Chondrocyte (in vitro differentiated cells): ENCODE results near the gene ING1. TPM values are rescaled to one million over a fixed set of nuclear protein-coding genes. Genes with fewer than 3 reads are reported as not detected.
A peak's percentile ranks its signal among the peaks of the same experiment; 100 is the strongest.

Experiments used
- DNase-seq: peaks from one replicate; pipeline ENCODE4 v3.0.0; 2021; ENCODE audit warnings: mixed read lengths, low spot score
- H3K27ac Mint-ChIP-seq: one replicate; pipeline ENCODE4 v1.8.0; 2021; ENCODE audit warnings: mild to moderate bottlenecking, moderate library complexity, mixed read lengths; ENCODE audit not compliant: unreplicated experiment
- H3K27me3 Mint-ChIP-seq: 2 replicates; pipeline ENCODE4 v1.8.0; 2021; ENCODE audit warnings: low read depth, mixed read lengths
- H3K36me3 Mint-ChIP-seq: 2 replicates; pipeline ENCODE4 v1.8.0; 2021; ENCODE audit warnings: low read depth, mixed read lengths
- H3K4me1 Mint-ChIP-seq: 2 replicates; pipeline ENCODE4 v1.8.0; 2021; ENCODE audit warnings: low read depth, mild to moderate bottlenecking, mixed read lengths
- H3K4me3 Mint-ChIP-seq: one replicate; pipeline ENCODE4 v1.8.0; 2021; ENCODE audit warnings: mild to moderate bottlenecking, moderate library complexity, mixed read lengths; ENCODE audit not compliant: unreplicated experiment
- H3K9me3 Mint-ChIP-seq: 2 replicates; pipeline ENCODE4 v1.8.0; 2021; ENCODE audit warnings: low read depth, mixed read lengths
- CTCF ChIP-seq: fragments of 200-600 bp; sonication (generic); IDR thresholded peaks from 2 replicates; pipeline ENCODE4 v1.5.0; 2021; ENCODE audit warnings: antibody characterized with exemption, mild to moderate bottlenecking, moderate library complexity
- total RNA-seq: library from RNA; stranded (reverse); gene quantifications from 3 replicates; pipeline ENCODE4 v1.2.1, GENCODE V29; 2021

Gene ING1
- total RNA-seq, 1 donor from 2014 or later = 14.3 TPM

- H3K27me3 Mint-ChIP-seq = no peaks in the 10 kb centered on the region
- TF ChIP-seq CTCF = no peak
- H3K4me1 Mint-ChIP-seq = peaks cover 6% of the 10 kb centered on the region
- no peak overlapping the region for H3K4me3 Mint-ChIP-seq
- no peak overlapping the region for H3K27ac Mint-ChIP-seq
- H3K9me3 Mint-ChIP-seq = peaks cover 3% of the 10 kb centered on the region
- peaks cover 2% of the 10 kb centered on the region for H3K36me3 Mint-ChIP-seq
- no peak for DNase-seq
Observed at GRCh38 chr13:110757296-110757695, 43.8 kb downstream of the ING1 start.

GRCh38 chr13:110758195-110758805 is 44.8 kb downstream of the ING1 start:
- no peak overlapping the region for H3K4me3 Mint-ChIP-seq
- no peaks in the 10 kb centered on the region for H3K9me3 Mint-ChIP-seq
- no peaks in the 10 kb centered on the region for H3K27me3 Mint-ChIP-seq
- DNase-seq = no peak
- TF ChIP-seq CTCF = no peak
- H3K36me3 Mint-ChIP-seq = no peaks in the 10 kb centered on the region
- H3K4me1 Mint-ChIP-seq = peaks cover 6% of the 10 kb centered on the region
- H3K27ac Mint-ChIP-seq = no peak overlapping the region

GRCh38 chr13:110759710-110760109 is 46.2 kb downstream of the ING1 start:
- Mint-ChIP-seq H3K36me3 (peaks cover 2% of the 10 kb centered on the region), H3K9me3 (peaks cover 3% of the 10 kb centered on the region), H3K4me1 (peaks cover 6% of the 10 kb centered on the region), H3K27ac (no peak overlapping the region), H3K27me3 (no peaks in the 10 kb centered on the region), H3K4me3 (no peak overlapping the region)
- DNase-seq = no peak
- no peak for TF ChIP-seq CTCF

GRCh38 chr13:110760611-110761010 is 47.1 kb downstream of the ING1 start:
- TF ChIP-seq CTCF = no peak
- H3K9me3 Mint-ChIP-seq = peaks cover 3% of the 10 kb centered on the region
- DNase-seq = no peak
- H3K27ac Mint-ChIP-seq = no peak overlapping the region
- H3K36me3 Mint-ChIP-seq = peaks cover 2% of the 10 kb centered on the region
- no peaks in the 10 kb centered on the region for H3K27me3 Mint-ChIP-seq
- H3K4me3 Mint-ChIP-seq = no peak overlapping the region
- H3K4me1 Mint-ChIP-seq = peaks cover 6% of the 10 kb centered on the region

- no peak for TF ChIP-seq CTCF
- no peak overlapping the region for H3K4me3 Mint-ChIP-seq
- H3K4me1 Mint-ChIP-seq = peaks cover 19% of the 10 kb centered on the region
- no peak for DNase-seq
- H3K9me3 Mint-ChIP-seq = peaks cover 12% of the 10 kb centered on the region
- H3K27ac Mint-ChIP-seq = peak overlapping the region; percentile 81
- H3K27me3 Mint-ChIP-seq = no peaks in the 10 kb centered on the region
- H3K36me3 Mint-ChIP-seq = peaks cover 2% of the 10 kb centered on the region
Observed at GRCh38 chr13:110766671-110767430, 53.4 kb downstream of the ING1 start.
